ENCODE results near the gene RBSN.

- TF ChIP-seq CTCF (IDR thresholded peaks at IDR 0.05) (no peak), POLR2A (IDR thresholded peaks at IDR 0.05) (no peak), EP300 (IDR thresholded peaks at IDR 0.05) (no peak)
These were observed 55.4 kb downstream of the RBSN start for GRCh38 chr3:15043408-15044171.

Measured in ovary (tissue), 3 donors.